Nephron progenitor cell (in vitro differentiated cells): Measurements from ENCODE around the gene SSU72.

Source experiments
- DNase-seq: peaks from one replicate; pipeline ENCODE4 v3.0.0; 2021
- H3K27ac Mint-ChIP-seq: 2 replicates; pipeline ENCODE4 v1.8.0; 2021; ENCODE audit warnings: mild to moderate bottlenecking, moderate library complexity, mixed read lengths
- H3K27me3 Mint-ChIP-seq: 2 replicates; pipeline ENCODE4 v1.8.0; 2021; ENCODE audit warnings: mild to moderate bottlenecking, low read depth, mixed read lengths; ENCODE audit not compliant: poor library complexity
- H3K36me3 Mint-ChIP-seq: 2 replicates; pipeline ENCODE4 v1.8.0; 2021; ENCODE audit warnings: low read depth, mixed read lengths
- H3K4me1 Mint-ChIP-seq: 2 replicates; pipeline ENCODE4 v1.8.0; 2021; ENCODE audit warnings: mixed read lengths
- H3K4me3 Mint-ChIP-seq: 2 replicates; pipeline ENCODE4 v1.8.0; 2021; ENCODE audit warnings: mild to moderate bottlenecking, moderate library complexity, mixed read lengths
- H3K9me3 Mint-ChIP-seq: 2 replicates; pipeline ENCODE4 v1.8.0; 2021; ENCODE audit warnings: mild to moderate bottlenecking, moderate library complexity, mixed read lengths
- TF ChIP-seq, protein P1 (sequence below): fragments of 200-600 bp; sonication (generic); IDR thresholded peaks from 2 replicates; pipeline ENCODE4 v1.5.0; 2021; ENCODE audit warnings: antibody characterized with exemption

Gene SSU72

DNA sequence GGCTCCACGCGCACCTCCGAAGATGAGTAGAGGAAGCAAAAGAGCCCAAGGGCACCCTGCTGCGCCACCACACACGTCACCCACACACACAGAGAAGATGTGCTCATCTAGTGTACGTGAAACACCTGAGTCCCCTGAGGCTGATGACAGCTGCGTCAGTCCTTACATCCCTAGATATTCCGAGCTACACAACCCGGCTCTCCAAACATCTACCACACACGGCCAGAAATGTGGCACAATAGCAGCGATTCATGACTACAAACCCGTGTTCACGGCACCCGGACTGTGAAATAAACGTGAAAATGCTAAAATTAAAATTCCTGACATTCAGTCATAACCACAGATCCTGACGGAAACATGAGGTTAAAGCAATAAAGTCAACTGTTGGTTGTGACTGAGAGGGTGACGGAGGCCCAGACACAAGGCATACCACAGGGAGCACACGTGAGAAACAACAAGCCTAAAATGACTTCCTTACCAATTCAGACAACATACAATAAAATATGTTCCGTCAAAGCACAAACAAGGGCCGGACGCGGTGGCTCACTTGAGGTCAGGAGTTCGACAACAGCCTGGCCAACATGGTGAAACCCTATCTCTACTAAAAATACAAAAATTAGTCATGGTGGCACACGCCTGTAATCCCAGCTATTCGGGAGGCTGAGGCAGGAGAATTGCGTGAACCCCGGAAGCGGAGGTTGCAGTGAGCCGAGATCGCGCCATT, 7.3 kb downstream of the SSU72 start:
- DNase-seq: no peak
- H3K4me1 Mint-ChIP-seq: peaks cover 37% of the 10 kb centered on the region
- peaks cover 4% of the 10 kb centered on the region for H3K9me3 Mint-ChIP-seq
- TF ChIP-seq, protein P1, sequence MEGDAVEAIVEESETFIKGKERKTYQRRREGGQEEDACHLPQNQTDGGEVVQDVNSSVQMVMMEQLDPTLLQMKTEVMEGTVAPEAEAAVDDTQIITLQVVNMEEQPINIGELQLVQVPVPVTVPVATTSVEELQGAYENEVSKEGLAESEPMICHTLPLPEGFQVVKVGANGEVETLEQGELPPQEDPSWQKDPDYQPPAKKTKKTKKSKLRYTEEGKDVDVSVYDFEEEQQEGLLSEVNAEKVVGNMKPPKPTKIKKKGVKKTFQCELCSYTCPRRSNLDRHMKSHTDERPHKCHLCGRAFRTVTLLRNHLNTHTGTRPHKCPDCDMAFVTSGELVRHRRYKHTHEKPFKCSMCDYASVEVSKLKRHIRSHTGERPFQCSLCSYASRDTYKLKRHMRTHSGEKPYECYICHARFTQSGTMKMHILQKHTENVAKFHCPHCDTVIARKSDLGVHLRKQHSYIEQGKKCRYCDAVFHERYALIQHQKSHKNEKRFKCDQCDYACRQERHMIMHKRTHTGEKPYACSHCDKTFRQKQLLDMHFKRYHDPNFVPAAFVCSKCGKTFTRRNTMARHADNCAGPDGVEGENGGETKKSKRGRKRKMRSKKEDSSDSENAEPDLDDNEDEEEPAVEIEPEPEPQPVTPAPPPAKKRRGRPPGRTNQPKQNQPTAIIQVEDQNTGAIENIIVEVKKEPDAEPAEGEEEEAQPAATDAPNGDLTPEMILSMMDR: no peak
- no peak overlapping the region for H3K4me3 Mint-ChIP-seq
- peak overlapping the region; percentile 85 for H3K27ac Mint-ChIP-seq
- peaks cover 70% of the 10 kb centered on the region for H3K36me3 Mint-ChIP-seq
- H3K27me3 Mint-ChIP-seq: no peaks in the 10 kb centered on the region

DNA sequence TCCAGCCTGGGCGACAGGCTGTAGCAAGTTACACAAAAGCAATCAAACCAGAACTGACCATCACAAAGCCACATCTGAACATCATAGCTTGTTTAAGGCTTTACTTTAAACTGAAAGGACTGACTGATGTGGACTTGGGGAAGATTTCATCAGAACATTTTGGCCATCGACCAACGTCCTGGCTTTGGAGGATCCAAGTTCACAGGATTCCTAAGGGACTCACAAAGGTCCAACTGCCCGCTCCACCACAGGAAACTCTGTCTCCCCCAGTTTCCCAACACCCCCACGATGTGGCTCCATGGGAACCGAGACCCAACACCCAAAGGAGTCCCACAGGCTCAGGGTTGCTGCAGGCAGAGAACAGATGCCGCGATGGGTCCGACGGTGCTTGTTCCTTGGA, 9.3 kb downstream of the SSU72 start:
- Mint-ChIP-seq H3K4me1 (peaks cover 33% of the 10 kb centered on the region), H3K27ac (no peak overlapping the region), H3K36me3 (peaks cover 72% of the 10 kb centered on the region), H3K27me3 (no peaks in the 10 kb centered on the region), H3K9me3 (peaks cover 4% of the 10 kb centered on the region), H3K4me3 (no peak overlapping the region)
- TF ChIP-seq, protein P1: no peak
- no peak for DNase-seq

DNA sequence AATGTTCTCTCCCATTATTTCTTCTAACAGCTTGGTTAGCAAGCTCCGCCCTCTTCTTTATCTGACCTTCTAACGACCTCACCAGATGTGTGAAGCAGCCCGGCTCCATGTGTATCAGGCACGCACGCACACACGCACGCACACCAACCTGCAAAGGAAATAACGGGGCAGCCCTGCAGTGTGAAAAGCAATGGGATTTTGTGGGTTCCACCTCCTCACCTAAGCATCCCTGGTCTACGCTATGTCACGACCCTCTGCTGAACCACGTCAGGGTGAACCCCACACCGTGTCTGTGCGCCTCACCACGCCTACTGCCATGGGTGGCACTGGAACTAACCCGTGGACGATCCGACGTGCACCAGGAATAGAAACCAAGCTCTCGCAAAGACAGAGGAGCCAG, 10.4 kb downstream of the SSU72 start:
- no peak overlapping the region for H3K27ac Mint-ChIP-seq
- TF ChIP-seq, protein P1: no peak
- H3K27me3 Mint-ChIP-seq: no peaks in the 10 kb centered on the region
- H3K9me3 Mint-ChIP-seq: peaks cover 4% of the 10 kb centered on the region
- peaks cover 61% of the 10 kb centered on the region for H3K36me3 Mint-ChIP-seq
- H3K4me1 Mint-ChIP-seq: peaks cover 26% of the 10 kb centered on the region
- DNase-seq: no peak
- no peak overlapping the region for H3K4me3 Mint-ChIP-seq

DNA sequence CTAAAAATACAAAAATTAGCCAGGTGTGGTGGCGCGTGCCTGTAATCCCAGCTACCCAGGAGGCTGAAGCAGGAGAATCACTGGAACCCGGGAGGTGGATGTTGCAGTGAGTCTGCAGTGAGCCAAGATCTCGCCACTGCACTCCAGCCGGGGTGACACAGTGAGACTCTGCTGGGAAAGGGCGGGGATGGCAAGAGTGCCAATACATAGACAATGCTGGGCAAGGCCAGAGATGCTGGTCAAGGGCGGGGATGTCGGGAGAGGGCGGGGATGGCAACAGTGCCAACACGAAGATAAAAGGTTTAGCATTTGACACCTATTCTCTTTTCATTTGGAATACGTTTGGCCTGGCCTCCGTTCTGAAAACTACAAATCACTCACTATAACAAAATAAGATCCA, 11.0 kb downstream of the SSU72 start:
- TF ChIP-seq, protein P1: no peak
- H3K27ac Mint-ChIP-seq: no peak overlapping the region
- no peaks in the 10 kb centered on the region for H3K27me3 Mint-ChIP-seq
- H3K36me3 Mint-ChIP-seq: peaks cover 60% of the 10 kb centered on the region
- no peak for DNase-seq
- no peak overlapping the region for H3K4me3 Mint-ChIP-seq
- peaks cover 4% of the 10 kb centered on the region for H3K9me3 Mint-ChIP-seq
- peaks cover 28% of the 10 kb centered on the region for H3K4me1 Mint-ChIP-seq

DNA sequence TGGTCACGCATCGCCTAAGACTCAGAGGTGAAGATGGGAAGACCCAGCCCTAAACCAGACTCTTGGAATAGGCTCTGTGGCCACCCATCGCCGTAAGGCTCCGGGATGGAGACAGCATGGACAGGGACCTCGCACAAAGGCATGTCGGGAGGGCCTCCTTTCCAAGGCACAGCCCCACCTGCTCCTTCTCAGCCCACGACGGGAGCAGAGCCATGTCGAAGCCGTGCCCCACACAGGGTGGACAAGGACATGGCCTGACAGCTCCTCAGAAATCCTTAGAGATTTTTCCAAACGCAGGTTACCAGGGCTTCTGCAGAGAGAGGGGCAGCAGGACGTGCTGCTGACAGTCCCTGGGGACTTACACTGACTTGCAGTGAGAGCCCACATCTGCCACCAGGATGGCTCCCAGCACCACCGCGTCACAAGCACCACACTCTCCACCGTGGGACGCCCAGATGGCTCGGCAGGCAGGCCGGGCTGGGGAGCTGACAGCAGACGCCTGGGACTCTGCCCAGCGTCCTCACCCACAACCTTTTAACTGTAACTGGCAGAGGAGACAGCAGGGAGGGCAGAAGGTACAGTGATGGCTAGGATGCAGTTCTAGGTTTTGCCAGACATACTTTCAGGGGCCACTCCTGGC, 12.0 kb downstream of the SSU72 start:
- TF ChIP-seq, protein P1: no peak
- H3K27me3 Mint-ChIP-seq: no peaks in the 10 kb centered on the region
- no peak overlapping the region for H3K27ac Mint-ChIP-seq
- H3K4me3 Mint-ChIP-seq: no peak overlapping the region
- H3K4me1 Mint-ChIP-seq: peaks cover 29% of the 10 kb centered on the region
- peaks cover 60% of the 10 kb centered on the region for H3K36me3 Mint-ChIP-seq
- peaks cover 4% of the 10 kb centered on the region for H3K9me3 Mint-ChIP-seq
- no peak for DNase-seq
